H9 (cell line): Measurements from ENCODE around the gene UBXN10. TPM values are rescaled to one million over a fixed set of nuclear protein-coding genes. Genes with fewer than 3 reads are reported as not detected.

Source experiments
- DNase-seq: peaks from one replicate; pipeline ENCODE4 v3.0.0-alpha.2; 2017
- H2AFZ ChIP-seq: one replicate; pipeline ENCODE4 v1.6.1; 2013; ENCODE audit warnings: mild to moderate bottlenecking, low read length, control low read depth, moderate library complexity
- H2AK5ac ChIP-seq: 2 replicates; pipeline ENCODE4 v1.6.1; 2013; ENCODE audit warnings: low read length, control low read depth, mixed read lengths; ENCODE audit not compliant: insufficient read length
- H2BK120ac ChIP-seq: one replicate; pipeline ENCODE4 v1.6.1; 2013; ENCODE audit warnings: low read depth, mild to moderate bottlenecking, low read length, control low read depth, inconsistent platforms; ENCODE audit not compliant: poor library complexity, severe bottlenecking
- H2BK12ac ChIP-seq: 2 replicates; pipeline ENCODE4 v1.6.1; 2013; ENCODE audit warnings: low read length, control low read depth, mixed read lengths, low read depth; ENCODE audit not compliant: insufficient read length
- H2BK15ac ChIP-seq: 2 replicates; pipeline ENCODE4 v1.6.1; 2013; ENCODE audit warnings: low read depth, low read length, control low read depth
- H2BK20ac ChIP-seq: one replicate; pipeline ENCODE4 v1.6.1; 2013; ENCODE audit warnings: low read depth, mild to moderate bottlenecking, low read length, control low read depth, inconsistent platforms; ENCODE audit not compliant: poor library complexity, severe bottlenecking
- H2BK5ac ChIP-seq: 2 replicates; pipeline ENCODE4 v1.6.1; 2013; ENCODE audit warnings: low read length, control low read depth, mixed read lengths; ENCODE audit not compliant: insufficient read length
- H3K14ac ChIP-seq: 2 replicates; pipeline ENCODE4 v1.6.1; 2013; ENCODE audit warnings: low read length, control low read depth; ENCODE audit not compliant: insufficient read depth
- H3K18ac ChIP-seq: 2 replicates; pipeline ENCODE4 v1.6.1; 2013; ENCODE audit warnings: low read depth, mild to moderate bottlenecking, mixed read lengths, low read length, control low read depth; ENCODE audit not compliant: insufficient read length
- H3K23ac ChIP-seq: 2 replicates; pipeline ENCODE4 v1.6.1; 2013; ENCODE audit warnings: low read length, control low read depth, mixed read lengths, low read depth; ENCODE audit not compliant: insufficient read length
- H3K23me2 ChIP-seq: 2 replicates; pipeline ENCODE4 v1.6.1; 2013; ENCODE audit warnings: low read depth, mild to moderate bottlenecking, mixed read lengths, low read length, control low read depth; ENCODE audit not compliant: insufficient read length, poor library complexity, severe bottlenecking
- H3K27ac ChIP-seq: 2 replicates; pipeline ENCODE4 v1.5.1; 2013; ENCODE audit warnings: low read length, control low read depth, mixed read lengths, low read depth; ENCODE audit not compliant: insufficient read length
- H3K27me3 ChIP-seq: 2 replicates; pipeline ENCODE4 v1.6.1; 2013; ENCODE audit warnings: low read length, control low read depth, inconsistent platforms; ENCODE audit not compliant: insufficient read depth
- H3K4ac ChIP-seq: 2 replicates; pipeline ENCODE4 v1.6.1; 2013; ENCODE audit warnings: low read depth, mild to moderate bottlenecking, control low read depth, inconsistent platforms, low read length, moderate library complexity
- H3K4me1 ChIP-seq: 2 replicates; pipeline ENCODE4 v1.6.1; 2013; ENCODE audit warnings: low read length, control low read depth, inconsistent platforms; ENCODE audit not compliant: insufficient read depth
- H3K4me2 ChIP-seq: 2 replicates; pipeline ENCODE4 v1.6.1; 2013; ENCODE audit warnings: low read length, control low read depth, mixed read lengths; ENCODE audit not compliant: insufficient read length, insufficient read depth
- H3K56ac ChIP-seq: 2 replicates; pipeline ENCODE4 v1.6.1; 2013; ENCODE audit warnings: low read depth, mild to moderate bottlenecking, mixed read lengths, low read length, control low read depth; ENCODE audit not compliant: insufficient read length
- H3K79me1 ChIP-seq: 2 replicates; pipeline ENCODE4 v1.6.1; 2013; ENCODE audit warnings: low read depth, mild to moderate bottlenecking, moderate library complexity, low read length, control low read depth, inconsistent platforms; ENCODE audit not compliant: insufficient read depth, poor library complexity, severe bottlenecking
- H3K79me2 ChIP-seq: 2 replicates; pipeline ENCODE4 v1.6.1; 2013; ENCODE audit warnings: low read length, control low read depth, inconsistent platforms; ENCODE audit not compliant: insufficient read depth
- H3K9ac ChIP-seq: 2 replicates; pipeline ENCODE4 v1.6.1; 2013; ENCODE audit warnings: low read length, control low read depth, mixed read lengths; ENCODE audit not compliant: insufficient read length; ENCODE audit errors: extremely low read depth
- H3K9me3 ChIP-seq: one replicate; pipeline ENCODE4 v1.6.1; 2013; ENCODE audit warnings: low read depth, low read length, inconsistent platforms; ENCODE audit not compliant: control insufficient read depth
- H3T11ph ChIP-seq: one replicate; pipeline ENCODE4 v1.6.1; 2013; ENCODE audit warnings: mild to moderate bottlenecking, low read length, control low read depth, inconsistent platforms
- H4K20me1 ChIP-seq: one replicate; pipeline ENCODE4 v1.6.1; 2013; ENCODE audit not compliant: control insufficient read depth, insufficient read length, insufficient read depth
- H4K5ac ChIP-seq: 2 replicates; pipeline ENCODE4 v1.6.1; 2013; ENCODE audit warnings: low read depth, mild to moderate bottlenecking, mixed read lengths, low read length, control low read depth; ENCODE audit not compliant: insufficient read length
- H4K8ac ChIP-seq: replicated peaks from 2 replicates; pipeline ENCODE4 v1.6.1; 2013; ENCODE audit warnings: low read length, control low read depth, mixed read lengths, low read depth; ENCODE audit not compliant: insufficient read length
- H4K91ac ChIP-seq: 2 replicates; pipeline ENCODE4 v1.6.1; 2013; ENCODE audit warnings: low read depth, mild to moderate bottlenecking, moderate library complexity, mixed read lengths, low read length, control low read depth; ENCODE audit not compliant: insufficient read length
- H3K27ac Mint-ChIP-seq, 3 experiments: 2 replicates in 2 of 3; 3 replicates in 1 of 3; pipeline ENCODE4 v1.8.0; 2020 to 2021; ENCODE audit warnings: mixed read lengths in 3 of 3, mild to moderate bottlenecking in 1 of 3, moderate library complexity in 1 of 3
- H3K27me3 Mint-ChIP-seq: 2 replicates; pipeline ENCODE4 v1.8.0; 2021; ENCODE audit warnings: low read depth, mild to moderate bottlenecking, moderate library complexity, mixed read lengths
- H3K36me3 Mint-ChIP-seq, 3 experiments: 2 replicates in 2 of 3; 3 replicates in 1 of 3; pipeline ENCODE4 v1.8.0; 2020 to 2021; ENCODE audit warnings: low read depth in 3 of 3, mixed read lengths in 3 of 3; ENCODE audit not compliant: insufficient read depth in 1 of 3
- H3K4me1 Mint-ChIP-seq, 2 experiments: 2 replicates each; pipeline ENCODE4 v1.8.0; 2020; ENCODE audit warnings: mixed read lengths in 2 of 2
- H3K4me3 Mint-ChIP-seq, 2 experiments: 2 replicates in 1 of 2; 3 replicates in 1 of 2; pipeline ENCODE4 v1.8.0; 2020 to 2021; ENCODE audit warnings: mild to moderate bottlenecking in 2 of 2, mixed read lengths in 2 of 2, moderate library complexity in 1 of 2
- H3K9me3 Mint-ChIP-seq, 2 experiments: 2 replicates in 1 of 2; 3 replicates in 1 of 2; pipeline ENCODE4 v1.8.0; 2020; ENCODE audit warnings: mild to moderate bottlenecking in 2 of 2, mixed read lengths in 2 of 2, moderate library complexity in 1 of 2
- WGBS: extraction: QIAGEN DNeasy Blood & Tissue Kit; methylation state at CpG from one replicate; pipeline ENCODE4 v1.1.7; 2013; ENCODE audit warnings: missing lambda C conversion rate, low lambda C conversion rate, mixed read lengths; ENCODE audit not compliant: insufficient read length; ENCODE audit errors: extremely low coverage; 5-methylcytosine and 5-hydroxymethylcytosine counted together
- total RNA-seq: library from RNA; stranded (reverse); gene quantifications from 2 replicates; pipeline ENCODE4 v1.2.1, GENCODE V29; 2021
- TF ChIP-seq, protein P1 (sequence below): fragments of 200-600 bp; sonication (generic); conservative IDR thresholded peaks from 3 replicates; pipeline ENCODE4 v1.8.0; 2021; ENCODE audit warnings: antibody characterized with exemption, mild to moderate bottlenecking

The UBXN10 gene
- total RNA-seq, 1 experiment from 2014 or later = 0.59 TPM

DNA sequence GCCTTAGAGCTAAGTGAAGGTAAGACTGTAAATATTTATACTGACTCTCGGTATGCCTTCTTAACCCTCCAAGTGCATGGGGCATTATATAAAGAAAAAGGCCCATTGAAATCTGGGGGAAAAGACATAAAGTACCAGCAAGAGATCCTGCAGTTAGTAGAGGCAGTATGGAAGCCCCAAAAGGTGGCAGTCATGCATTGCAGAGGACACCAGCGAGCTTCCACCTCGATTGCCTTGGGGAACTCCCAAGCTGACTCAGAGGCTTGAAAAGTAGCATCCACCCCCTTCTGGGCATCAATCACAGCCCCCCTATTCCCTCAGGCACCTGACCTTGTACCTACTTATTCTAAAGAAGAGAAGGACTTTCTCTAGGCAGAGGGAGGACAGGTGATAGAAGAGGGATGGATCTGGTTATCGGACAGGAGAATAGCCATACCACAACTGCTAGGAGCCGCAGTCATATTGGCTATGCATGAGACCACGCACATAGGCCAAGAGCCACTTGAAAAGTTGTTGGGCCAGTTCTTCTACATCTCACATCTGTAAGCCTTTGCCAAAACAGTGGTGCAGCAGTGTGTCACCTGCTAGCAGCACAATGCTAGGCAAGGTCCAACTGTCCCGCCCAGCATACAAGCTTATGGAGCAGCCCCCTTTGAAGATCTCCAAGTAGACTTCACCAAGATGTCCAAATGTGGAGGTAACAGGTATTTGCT is 27.4 kb upstream of the UBXN10 start:
- Mint-ChIP-seq H3K27me3 (peaks cover 22% of the 10 kb centered on the region), H3K36me3 (peaks cover 6 to 16% (median 7%) of the 10 kb centered on the region in 3 experiments; a peak in 5 of 7 replicates), H3K4me1 (peaks cover 3 to 8% of the 10 kb centered on the region in 2 experiments; a peak in 2 of 4 replicates), H3K27ac (no peak overlapping the region), H3K9me3 (peaks cover 37 to 44% of the 10 kb centered on the region in 2 experiments), H3K4me3 (no peak overlapping the region)
- no peaks in the 10 kb centered on the region for H3K27me3 ChIP-seq
- no peak overlapping the region for H3K27ac ChIP-seq
- DNase-seq = no peak
- H3K4ac ChIP-seq = no peak overlapping the region
- no peak overlapping the region for H2AK5ac ChIP-seq
- WGBS = no CpG with 5 or more reads among the region's 7 CpGs
- H4K5ac ChIP-seq = no peak overlapping the region
- no peaks in the 10 kb centered on the region for H3K4me1 ChIP-seq
- no peak overlapping the region for H2BK15ac ChIP-seq
- H3K9me3 ChIP-seq = peaks cover 16% of the 10 kb centered on the region
- no peak overlapping the region for H2BK120ac ChIP-seq
- H4K20me1 ChIP-seq = no peaks in the 10 kb centered on the region
- H4K8ac ChIP-seq = no peak overlapping the region
- no peak overlapping the region for H3K18ac ChIP-seq
- H3K9ac ChIP-seq = no peak overlapping the region
- H3K79me1 ChIP-seq = no peaks in the 10 kb centered on the region
- H4K91ac ChIP-seq = no peak overlapping the region
- TF ChIP-seq, protein P1, sequence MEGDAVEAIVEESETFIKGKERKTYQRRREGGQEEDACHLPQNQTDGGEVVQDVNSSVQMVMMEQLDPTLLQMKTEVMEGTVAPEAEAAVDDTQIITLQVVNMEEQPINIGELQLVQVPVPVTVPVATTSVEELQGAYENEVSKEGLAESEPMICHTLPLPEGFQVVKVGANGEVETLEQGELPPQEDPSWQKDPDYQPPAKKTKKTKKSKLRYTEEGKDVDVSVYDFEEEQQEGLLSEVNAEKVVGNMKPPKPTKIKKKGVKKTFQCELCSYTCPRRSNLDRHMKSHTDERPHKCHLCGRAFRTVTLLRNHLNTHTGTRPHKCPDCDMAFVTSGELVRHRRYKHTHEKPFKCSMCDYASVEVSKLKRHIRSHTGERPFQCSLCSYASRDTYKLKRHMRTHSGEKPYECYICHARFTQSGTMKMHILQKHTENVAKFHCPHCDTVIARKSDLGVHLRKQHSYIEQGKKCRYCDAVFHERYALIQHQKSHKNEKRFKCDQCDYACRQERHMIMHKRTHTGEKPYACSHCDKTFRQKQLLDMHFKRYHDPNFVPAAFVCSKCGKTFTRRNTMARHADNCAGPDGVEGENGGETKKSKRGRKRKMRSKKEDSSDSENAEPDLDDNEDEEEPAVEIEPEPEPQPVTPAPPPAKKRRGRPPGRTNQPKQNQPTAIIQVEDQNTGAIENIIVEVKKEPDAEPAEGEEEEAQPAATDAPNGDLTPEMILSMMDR = no peak
- no peak overlapping the region for H2BK5ac ChIP-seq
- no peak overlapping the region for H3K4me2 ChIP-seq
- no peaks in the 10 kb centered on the region for H3K79me2 ChIP-seq
- H3K14ac ChIP-seq = no peak overlapping the region
- no peak overlapping the region for H2BK12ac ChIP-seq
- no peak overlapping the region for H3T11ph ChIP-seq
- H3K56ac ChIP-seq = no peak overlapping the region
- no peak overlapping the region for H2BK20ac ChIP-seq
- no peak overlapping the region for H2AFZ ChIP-seq
- H3K23me2 ChIP-seq = no peaks in the 10 kb centered on the region
- H3K23ac ChIP-seq = no peak overlapping the region
